Heart left ventricle (tissue), 13 donors: ENCODE data around the gene HAVCR2.

ENCODE experiments used
- CTCF ChIP-seq, 12 donors: fragments of 200-600 bp; sonication (generic) in 4 of 12; IDR thresholded peaks; one replicate each; pipeline versions ENCODE4 v1.5.0 to v1.8.0; 2018 to 2022; ENCODE audit warnings: antibody characterized with exemption in 12 of 12, mild to moderate bottlenecking in 5 of 12
- POLR2A ChIP-seq, 2 donors: fragments of 450-650 bp; IDR thresholded peaks; one replicate each; pipeline ENCODE4 v1.6.1; 2017; ENCODE audit warnings: antibody characterized with exemption in 2 of 2, mild to moderate bottlenecking in 2 of 2, moderate library complexity in 2 of 2
- donor health status: ischemic (EF 13 %, LVEDD 7.1; RV severe dilation, severe dysfunction).
- donor health status: DM: no; HTN: yes; CAD: no.
- donor health status: DM: no; HTN: no; CAD: no.
- donor health status: ischemic (EF 25% LVEDD 6.9; RV normal size, moderate dysfunction).
- donor health status: ischemic (EF 25% LVEDD 5.7; RV mildly dilated, moderate dysfunction).
- donor health status: ischemic (EF 35%, LVEDD 5.7; RV mildly dilated, moderate dysfunction).
- donor health status: nonischemic (EF 11% LVEDD 7.7; RV severe dilation, severe dysfunction).
- donor health status: DM: yes; HTN: yes; CAD: no.
- donor health status: PGD.
- donor health status: ischemic (EF 29% LVEDD 5.4; RV normal size, mild dysfunction).
- donor health status: nonischemic (EF 23%, LVEDD 6.1; RV moderate dilation, normal function).

- TF ChIP-seq POLR2A (IDR thresholded peaks at IDR 0.05): no peak
- TF ChIP-seq CTCF (IDR thresholded peaks at IDR 0.05): no peak
Observed at GRCh38 chr5:157049605-157050004, 59.2 kb downstream of the HAVCR2 start.
